GM19023 (cell line): ENCODE results near the gene PNLDC1.
"Not testable (repeated sequence)": the region's sequence is repeated elsewhere in the genome, so short reads cannot be mapped to it uniquely, and the experiment has no call there.

Experiments
- ATAC-seq: cut with Tn5 transposase; IDR thresholded peaks from one replicate; pipeline ENCODE4 v1.9.1; 2021; ENCODE audit warnings: mild to moderate bottlenecking, moderate library complexity; ENCODE audit not compliant: unreplicated experiment

Gene PNLDC1

GRCh38 chr6:159844737-159845645 is 44.9 kb downstream of the PNLDC1 start:
- no peak for ATAC-seq

GRCh38 chr6:159848552-159848951 is 48.5 kb downstream of the PNLDC1 start:
- not testable (repeated sequence) for ATAC-seq

GRCh38 chr6:159849851-159850250 is 49.8 kb downstream of the PNLDC1 start:
- ATAC-seq = not testable (repeated sequence)

- no peak for ATAC-seq
Observed at GRCh38 chr6:159852877-159853276, 52.8 kb downstream of the PNLDC1 start.

- no peak for ATAC-seq
Observed at GRCh38 chr6:159853754-159854153, 53.7 kb downstream of the PNLDC1 start.

GRCh38 chr6:159854959-159855358 is 54.9 kb downstream of the PNLDC1 start:
- ATAC-seq = no peak

GRCh38 chr6:159858259-159858658 is 58.2 kb downstream of the PNLDC1 start:
- ATAC-seq = no peak

GRCh38 chr6:159860482-159860881 is 60.4 kb downstream of the PNLDC1 start:
- no peak for ATAC-seq

- no peak for ATAC-seq
Observed at GRCh38 chr6:159862103-159862502, 62.0 kb downstream of the PNLDC1 start.

GRCh38 chr6:159863341-159863740 is 63.3 kb downstream of the PNLDC1 start:
- not testable (repeated sequence) for ATAC-seq

GRCh38 chr6:159865226-159865920 is 65.3 kb downstream of the PNLDC1 start:
- no peak for ATAC-seq

GRCh38 chr6:159866286-159867247 is 66.5 kb downstream of the PNLDC1 start:
- ATAC-seq = no peak
